GM23248 (cell line): ENCODE measurements around the gene PRSS33. TPM values are rescaled to one million over a fixed set of nuclear protein-coding genes. Genes with fewer than 3 reads are reported as not detected.

Source experiments
- DNase-seq: peaks from one replicate; pipeline ENCODE4 v3.0.0-alpha.2; 2015
- H2AFZ ChIP-seq: fragments of 200-600 bp; sonication (generic); 2 replicates; pipeline ENCODE4 v1.6.1; 2016; ENCODE audit warnings: antibody characterized with exemption
- H3F3A ChIP-seq: fragments of 200-600 bp; sonication (generic); 2 replicates; pipeline ENCODE4 v1.6.1; 2016; ENCODE audit warnings: mild to moderate bottlenecking, antibody characterized with exemption, mixed run types; ENCODE audit not compliant: insufficient read depth
- H3K27ac ChIP-seq: fragments of 200-600 bp; sonication (generic); 2 replicates; pipeline ENCODE4 v1.5.1; 2016; ENCODE audit warnings: mild to moderate bottlenecking
- H3K27me3 ChIP-seq: fragments of 200-600 bp; sonication (generic); replicated peaks from 2 replicates; pipeline ENCODE4 v1.6.1; 2016; ENCODE audit warnings: mild to moderate bottlenecking; ENCODE audit not compliant: insufficient read depth
- H3K36me3 ChIP-seq: fragments of 200-600 bp; sonication (generic); 2 replicates; pipeline ENCODE4 v1.6.1; 2016; ENCODE audit warnings: low read depth, mild to moderate bottlenecking
- H3K4me1 ChIP-seq: fragments of 200-600 bp; sonication (generic); 2 replicates; pipeline ENCODE4 v1.6.1; 2016; ENCODE audit warnings: mild to moderate bottlenecking; ENCODE audit not compliant: insufficient read depth
- H3K4me2 ChIP-seq: fragments of 200-600 bp; sonication (generic); one replicate; pipeline ENCODE4 v1.6.1; 2016; ENCODE audit warnings: mild to moderate bottlenecking; ENCODE audit not compliant: unreplicated experiment
- H3K4me3 ChIP-seq: fragments of 200-600 bp; sonication (generic); 2 replicates; pipeline ENCODE4 v1.5.1; 2016; ENCODE audit warnings: mild to moderate bottlenecking
- H3K79me2 ChIP-seq: fragments of 200-600 bp; sonication (generic); 2 replicates; pipeline ENCODE4 v1.6.1; 2016; ENCODE audit warnings: mild to moderate bottlenecking; ENCODE audit not compliant: insufficient read depth
- H3K9ac ChIP-seq: fragments of 200-600 bp; sonication (generic); 2 replicates; pipeline ENCODE4 v1.6.1; 2016; ENCODE audit warnings: mild to moderate bottlenecking
- H3K9me2 ChIP-seq: fragments of 200-600 bp; sonication (generic); 2 replicates; pipeline ENCODE4 v1.6.1; 2016; ENCODE audit warnings: mixed run types, mild to moderate bottlenecking, moderate library complexity; ENCODE audit not compliant: insufficient read depth
- H3K9me3 ChIP-seq: fragments of 200-600 bp; sonication (generic); one replicate; pipeline ENCODE4 v1.6.1; 2017; ENCODE audit warnings: low read depth
- H4K20me1 ChIP-seq: fragments of 200-600 bp; sonication (generic); 2 replicates; pipeline ENCODE4 v1.6.0; 2016; ENCODE audit not compliant: insufficient read depth
- EZH2 ChIP-seq: fragments of 200-600 bp; sonication (generic); IDR thresholded peaks from 2 replicates; pipeline ENCODE4 v1.6.1; 2018; ENCODE audit warnings: antibody characterized with exemption, mild to moderate bottlenecking; ENCODE audit not compliant: insufficient read depth, poor library complexity, severe bottlenecking
- EZH2phosphoT487 ChIP-seq: fragments of 200-600 bp; sonication (generic); IDR thresholded peaks from 2 replicates; pipeline ENCODE4 v1.6.1; 2018; ENCODE audit warnings: antibody characterized with exemption, moderate library complexity, mild to moderate bottlenecking, low read depth; ENCODE audit not compliant: insufficient read depth
- WGBS, 2 experiments: methylation state at CpG; one replicate each; pipeline ENCODE4 v1.1.6; 2015 to 2017; ENCODE audit warnings: low lambda C conversion rate in 2 of 2, low coverage in 1 of 2; ENCODE audit errors: missing lambda C conversion rate in 2 of 2; 5-methylcytosine and 5-hydroxymethylcytosine counted together
- in situ Hi-C: fragments of 300-500 bp; cut with MboI; formaldehyde crosslinking; loops from 2 replicates; pipeline ENCODE4 v1.15.0; 2020
- polyA plus RNA-seq: library from polyadenylated mRNA; unstranded; fragments of >200 nt; fragmentation: Nextera tagmentation; extraction: Ambion mirVana; gene quantifications from 2 replicates; pipeline ENCODE4 v1.2.1, GENCODE V29; 2016
- total RNA-seq: library from RNA; depleted of rRNA; stranded (reverse); fragments of >200 nt; shearing (Covaris generic); gene quantifications from 2 replicates; pipeline ENCODE4 v1.2.3, GENCODE V29; 2014; rRNA removed

The PRSS33 gene, protein sequence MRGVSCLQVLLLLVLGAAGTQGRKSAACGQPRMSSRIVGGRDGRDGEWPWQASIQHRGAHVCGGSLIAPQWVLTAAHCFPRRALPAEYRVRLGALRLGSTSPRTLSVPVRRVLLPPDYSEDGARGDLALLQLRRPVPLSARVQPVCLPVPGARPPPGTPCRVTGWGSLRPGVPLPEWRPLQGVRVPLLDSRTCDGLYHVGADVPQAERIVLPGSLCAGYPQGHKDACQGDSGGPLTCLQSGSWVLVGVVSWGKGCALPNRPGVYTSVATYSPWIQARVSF
- total RNA-seq (not detected in 2 replicates), polyA plus RNA-seq (not detected in 2 replicates)

DNA sequence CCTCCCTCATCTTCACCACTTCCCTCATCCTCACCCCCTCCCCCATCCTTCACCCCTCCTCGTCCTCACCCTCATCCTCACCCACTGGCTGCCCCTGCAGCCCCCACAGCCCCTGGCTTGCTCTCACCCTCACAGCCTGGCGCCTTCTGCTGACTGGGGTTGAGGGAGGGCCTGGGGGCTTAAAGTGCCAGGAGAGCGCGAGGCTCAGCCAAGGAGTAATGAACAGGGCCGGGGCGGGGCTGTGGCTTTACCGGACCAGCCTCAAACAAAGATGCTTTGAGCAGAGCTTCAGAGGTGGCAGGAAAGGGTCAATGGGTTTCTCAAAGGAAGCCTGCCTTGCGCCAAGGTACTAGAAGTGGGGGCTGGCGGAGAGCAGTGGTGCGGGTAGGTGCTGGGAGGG is at the start of gene PRSS33:
TSS of gene PRSS33 (minus strand) at position 155 of the 400 bp plus-strand sequence. CDS start 1,013 bp downstream, outside the sequence.
- no peaks in the 10 kb centered on the region for H3K36me3 ChIP-seq
- no peak within 1 kb of the TSS for H3K4me3 ChIP-seq
- TF ChIP-seq EZH2: no peak
- WGBS, 2 experiments: 2 to 3% methylated on average over 9 to 10 of the region's 10 CpGs
- no peak within 1 kb of the TSS for H2AFZ ChIP-seq
- in situ Hi-C loops: no loop called here
- no peak within 1 kb of the TSS for H3K27ac ChIP-seq
- H3F3A ChIP-seq: no peaks in the 10 kb centered on the region
- H3K79me2 ChIP-seq: no peaks in the 10 kb centered on the region
- H3K27me3 ChIP-seq: peaks cover 68% of the 10 kb centered on the region
- DNase-seq: no peak
- no peaks in the 10 kb centered on the region for H4K20me1 ChIP-seq
- H3K4me2 ChIP-seq: no peak within 1 kb of the TSS
- H3K4me1 ChIP-seq: no peaks in the 10 kb centered on the region
- H3K9me3 ChIP-seq: no peaks in the 10 kb centered on the region
- H3K9ac ChIP-seq: no peak within 1 kb of the TSS
- H3K9me2 ChIP-seq: no peaks in the 10 kb centered on the region

DNA sequence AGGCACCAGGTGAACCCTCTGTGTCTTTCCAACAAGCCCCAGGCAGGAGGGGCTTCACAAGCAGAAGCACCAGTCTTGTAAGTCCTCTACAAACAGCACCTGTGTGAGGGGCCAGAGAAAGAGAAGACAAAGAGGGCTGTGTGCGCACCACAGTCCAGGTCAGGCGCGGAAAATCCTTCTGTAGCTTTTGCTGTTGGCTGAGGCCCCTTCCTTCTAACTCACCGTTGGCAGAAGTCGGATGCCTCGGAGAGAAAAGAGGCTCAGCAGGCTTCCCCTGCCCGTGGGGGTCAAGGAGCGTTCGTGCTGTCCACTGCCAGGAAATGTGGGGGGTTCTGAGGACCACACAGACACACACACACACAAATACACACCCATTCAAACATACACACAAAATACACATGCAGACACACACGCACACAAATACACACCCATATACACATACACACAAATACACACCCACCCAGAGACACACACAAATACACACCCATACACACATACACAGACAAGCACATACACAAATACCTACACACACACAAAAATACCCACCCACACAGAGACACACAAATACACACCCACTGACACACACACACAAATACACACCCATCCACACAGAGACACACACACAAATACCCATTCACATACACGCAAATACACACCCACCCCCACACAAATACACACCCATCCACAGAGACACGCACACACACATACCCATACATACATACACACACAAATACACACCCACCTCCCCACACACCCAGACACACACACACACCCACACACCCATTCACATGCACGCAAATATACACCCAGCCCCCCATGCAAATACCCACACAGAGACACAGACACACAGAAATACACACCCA is 49.5 kb upstream of the PRSS33 start:
- no peaks in the 10 kb centered on the region for H3K36me3 ChIP-seq
- H3K4me1 ChIP-seq: peaks cover 6% of the 10 kb centered on the region
- peaks cover 22% of the 10 kb centered on the region for H3F3A ChIP-seq
- in situ Hi-C loops: no loop called here
- H3K27ac ChIP-seq: no peak overlapping the region
- H3K27me3 ChIP-seq: no peaks in the 10 kb centered on the region; the same call in 1 of the 2 replicates
- H3K4me2 ChIP-seq: no peak overlapping the region
- no peaks in the 10 kb centered on the region for H3K9me2 ChIP-seq
- H2AFZ ChIP-seq: no peak overlapping the region
- DNase-seq: peak; percentile 41
- H3K79me2 ChIP-seq: no peaks in the 10 kb centered on the region
- H3K9me3 ChIP-seq: no peaks in the 10 kb centered on the region
- WGBS, 2 experiments: 63 to 66% methylated on average over 13 of the region's 13 CpGs
- H4K20me1 ChIP-seq: no peaks in the 10 kb centered on the region
- H3K9ac ChIP-seq: no peak overlapping the region
- no peak overlapping the region for H3K4me3 ChIP-seq
- TF ChIP-seq EZH2phosphoT487 (no peak), EZH2 (no peak)

DNA sequence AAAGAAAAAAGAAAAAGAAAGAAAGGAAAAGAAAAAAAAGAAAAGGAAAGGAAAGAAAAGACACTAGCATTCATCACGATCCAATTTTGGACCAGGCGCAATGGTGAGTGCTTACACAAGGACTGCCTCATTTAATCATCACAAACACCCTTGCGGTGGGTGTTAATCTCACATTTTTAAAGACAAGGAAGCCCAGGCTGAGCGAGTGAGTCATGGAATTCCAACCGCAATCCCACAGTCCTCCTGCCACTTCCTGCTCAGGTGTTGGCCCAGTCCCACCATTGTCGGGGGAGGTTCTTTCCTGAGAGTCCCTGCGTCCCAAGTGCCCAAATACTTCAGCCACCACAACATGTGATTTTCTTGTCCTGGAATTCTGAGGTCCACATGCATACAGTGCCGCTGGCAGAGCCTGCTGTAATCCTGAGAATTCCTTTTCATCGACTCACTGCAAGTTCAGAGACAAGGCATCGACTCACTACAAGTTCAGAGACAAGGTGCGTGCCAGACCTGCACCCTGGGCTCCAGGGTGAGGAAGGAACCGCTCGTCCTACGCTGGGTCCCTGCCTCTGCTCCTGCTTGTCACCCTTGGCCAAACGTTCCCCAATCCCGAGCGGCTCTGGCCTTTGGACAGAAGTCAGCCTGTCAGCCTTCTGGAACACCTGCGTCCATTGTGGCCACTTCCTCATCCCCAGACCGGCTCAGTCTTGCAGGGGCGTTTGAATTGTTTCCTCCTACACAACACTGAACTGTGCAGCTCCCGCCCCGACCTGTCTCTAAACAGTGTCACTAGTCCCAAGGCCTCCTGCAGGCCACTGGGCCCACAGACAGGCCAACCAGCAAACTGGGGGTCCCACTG is 48.5 kb upstream of the PRSS33 start:
- Histone ChIP-seq H3K9me2 (no peaks in the 10 kb centered on the region), H3K9me3 (no peaks in the 10 kb centered on the region), H3K27me3 (no peaks in the 10 kb centered on the region; the same call in 1 of the 2 replicates), H3K4me3 (no peak overlapping the region), H3K36me3 (no peaks in the 10 kb centered on the region), H3K4me1 (peaks cover 6% of the 10 kb centered on the region), H3K9ac (no peak overlapping the region), H2AFZ (no peak overlapping the region), H3K4me2 (peak overlapping the region; percentile 42), H4K20me1 (no peaks in the 10 kb centered on the region), H3F3A (peaks cover 22% of the 10 kb centered on the region), H3K79me2 (no peaks in the 10 kb centered on the region), H3K27ac (peak overlapping the region; percentile 15; the same call in 1 of the 2 replicates)
- in situ Hi-C loops: no loop called here
- WGBS, 2 experiments: 27% methylated on average over 22 of the region's 22 CpGs
- peak; percentile 98 for TF ChIP-seq EZH2phosphoT487
- TF ChIP-seq EZH2: no peak
- DNase-seq: peak; percentile 93

DNA sequence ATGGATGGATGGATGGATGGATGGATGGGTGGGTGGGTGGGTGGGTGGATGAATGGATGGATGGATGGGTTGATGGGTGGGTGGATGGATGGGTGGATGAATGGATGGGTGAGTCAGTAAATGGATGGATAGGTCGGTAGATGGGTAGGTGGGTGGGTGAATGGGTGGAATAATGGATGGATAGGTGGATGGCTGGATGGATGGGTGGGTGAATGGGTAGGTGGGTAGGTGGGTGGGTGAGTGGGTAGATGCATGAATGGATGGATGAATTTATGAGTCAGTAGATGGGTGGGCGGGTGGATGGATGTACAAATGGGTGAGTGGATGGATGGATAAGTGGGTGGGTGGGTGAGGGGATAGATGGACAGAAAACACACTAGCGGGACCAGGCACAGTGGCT is 47.6 kb upstream of the PRSS33 start:
- Histone ChIP-seq H3K36me3 (no peaks in the 10 kb centered on the region), H3K9me2 (no peaks in the 10 kb centered on the region), H4K20me1 (no peaks in the 10 kb centered on the region), H3K79me2 (no peaks in the 10 kb centered on the region), H3K4me1 (peaks cover 6% of the 10 kb centered on the region), H3K27ac (no peak overlapping the region), H3K9ac (no peak overlapping the region), H3K27me3 (peaks cover 7% of the 10 kb centered on the region), H3K4me2 (no peak overlapping the region), H3K9me3 (no peaks in the 10 kb centered on the region), H3K4me3 (no peak overlapping the region), H3F3A (peaks cover 22% of the 10 kb centered on the region), H2AFZ (no peak overlapping the region)
- no peak for DNase-seq
- 94% methylated on average over 3 of the region's 3 CpGs; no CpG with 5 or more reads in 1 of the 2 experiments for WGBS, 2 experiments
- in situ Hi-C loops: no loop called here
- TF ChIP-seq EZH2phosphoT487 (no peak), EZH2 (no peak)
